Vagina (tissue), 2 donors: ENCODE measurements around the gene TMEM92.

ENCODE experiments used
- POLR2A ChIP-seq, 2 donors: fragments of 450-650 bp; IDR thresholded peaks; one replicate each; pipeline ENCODE4 v1.6.1; 2017; ENCODE audit warnings: antibody characterized with exemption in 2 of 2, mild to moderate bottlenecking in 2 of 2, moderate library complexity in 2 of 2
- TF ChIP-seq, protein P1 (sequence below), 3 experiments: fragments of 450-650 bp in 2 of 3; fragments of 200-600 bp in 1 of 3; sonication (generic) in 1 of 3; IDR thresholded peaks; one replicate each; pipeline ENCODE4 v1.5.1; 2017 to 2019; ENCODE audit warnings: antibody characterized with exemption in 3 of 3, mild to moderate bottlenecking in 2 of 3, moderate library complexity in 2 of 3

DNA sequence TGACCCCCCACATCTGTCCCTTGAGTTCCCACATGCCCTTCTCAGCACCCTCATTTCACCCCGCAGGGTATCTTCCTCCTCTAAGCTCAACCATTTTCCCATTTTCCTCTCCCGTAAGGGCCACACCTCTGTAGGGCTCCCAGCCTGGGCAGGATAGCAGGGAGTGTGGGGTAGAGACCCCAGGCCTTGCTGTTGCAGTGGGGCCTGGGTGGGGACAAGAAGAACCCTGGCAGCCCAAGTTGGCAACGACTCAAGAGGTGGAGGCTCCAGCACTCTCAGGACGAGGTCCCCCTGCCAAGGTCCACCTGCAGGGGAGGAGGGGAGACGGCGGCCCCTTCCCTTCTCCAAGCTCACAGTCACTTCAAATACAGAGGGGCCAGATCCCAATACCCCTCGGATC is 2.0 kb upstream of the TMEM92 start:
- TF ChIP-seq, protein P1, sequence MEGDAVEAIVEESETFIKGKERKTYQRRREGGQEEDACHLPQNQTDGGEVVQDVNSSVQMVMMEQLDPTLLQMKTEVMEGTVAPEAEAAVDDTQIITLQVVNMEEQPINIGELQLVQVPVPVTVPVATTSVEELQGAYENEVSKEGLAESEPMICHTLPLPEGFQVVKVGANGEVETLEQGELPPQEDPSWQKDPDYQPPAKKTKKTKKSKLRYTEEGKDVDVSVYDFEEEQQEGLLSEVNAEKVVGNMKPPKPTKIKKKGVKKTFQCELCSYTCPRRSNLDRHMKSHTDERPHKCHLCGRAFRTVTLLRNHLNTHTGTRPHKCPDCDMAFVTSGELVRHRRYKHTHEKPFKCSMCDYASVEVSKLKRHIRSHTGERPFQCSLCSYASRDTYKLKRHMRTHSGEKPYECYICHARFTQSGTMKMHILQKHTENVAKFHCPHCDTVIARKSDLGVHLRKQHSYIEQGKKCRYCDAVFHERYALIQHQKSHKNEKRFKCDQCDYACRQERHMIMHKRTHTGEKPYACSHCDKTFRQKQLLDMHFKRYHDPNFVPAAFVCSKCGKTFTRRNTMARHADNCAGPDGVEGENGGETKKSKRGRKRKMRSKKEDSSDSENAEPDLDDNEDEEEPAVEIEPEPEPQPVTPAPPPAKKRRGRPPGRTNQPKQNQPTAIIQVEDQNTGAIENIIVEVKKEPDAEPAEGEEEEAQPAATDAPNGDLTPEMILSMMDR (IDR thresholded peaks at IDR 0.05): no peak
- no peak for TF ChIP-seq POLR2A (IDR thresholded peaks at IDR 0.05)
